ENCODE measurements around the gene GPR39. TPM values are rescaled to one million over a fixed set of nuclear protein-coding genes. Genes with fewer than 3 reads are reported as not detected.

GPR39 gene
- total RNA-seq, 1 experiment from 2014 or later = 0.50 TPM

- no peak overlapping the region for H2BK20ac ChIP-seq (ENCODE audit: low read depth, low read length, poor library complexity, severe bottlenecking)
- H2AK5ac ChIP-seq (ENCODE audit: insufficient read length, low read length) = no peak overlapping the region
- H2BK12ac ChIP-seq (ENCODE audit: insufficient read length, low read depth, low read length) = no peak overlapping the region
- no peak overlapping the region for H3T11ph ChIP-seq (ENCODE audit: low read length)
- no peak overlapping the region for H2BK5ac ChIP-seq (ENCODE audit: insufficient read length, low read length)
- no peak overlapping the region for H4K91ac ChIP-seq (ENCODE audit: insufficient read length, low read depth, low read length)
- no peak overlapping the region for H3K4me2 ChIP-seq (ENCODE audit: insufficient read depth, insufficient read length, low read length)
- TF ChIP-seq, protein P1, sequence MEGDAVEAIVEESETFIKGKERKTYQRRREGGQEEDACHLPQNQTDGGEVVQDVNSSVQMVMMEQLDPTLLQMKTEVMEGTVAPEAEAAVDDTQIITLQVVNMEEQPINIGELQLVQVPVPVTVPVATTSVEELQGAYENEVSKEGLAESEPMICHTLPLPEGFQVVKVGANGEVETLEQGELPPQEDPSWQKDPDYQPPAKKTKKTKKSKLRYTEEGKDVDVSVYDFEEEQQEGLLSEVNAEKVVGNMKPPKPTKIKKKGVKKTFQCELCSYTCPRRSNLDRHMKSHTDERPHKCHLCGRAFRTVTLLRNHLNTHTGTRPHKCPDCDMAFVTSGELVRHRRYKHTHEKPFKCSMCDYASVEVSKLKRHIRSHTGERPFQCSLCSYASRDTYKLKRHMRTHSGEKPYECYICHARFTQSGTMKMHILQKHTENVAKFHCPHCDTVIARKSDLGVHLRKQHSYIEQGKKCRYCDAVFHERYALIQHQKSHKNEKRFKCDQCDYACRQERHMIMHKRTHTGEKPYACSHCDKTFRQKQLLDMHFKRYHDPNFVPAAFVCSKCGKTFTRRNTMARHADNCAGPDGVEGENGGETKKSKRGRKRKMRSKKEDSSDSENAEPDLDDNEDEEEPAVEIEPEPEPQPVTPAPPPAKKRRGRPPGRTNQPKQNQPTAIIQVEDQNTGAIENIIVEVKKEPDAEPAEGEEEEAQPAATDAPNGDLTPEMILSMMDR (conservative IDR thresholded peaks at IDR 0.05) = no peak
- H3K9me3 ChIP-seq (ENCODE audit: control insufficient read depth, low read depth, low read length) = no peaks in the 10 kb centered on the region
- H4K20me1 ChIP-seq (ENCODE audit: control insufficient read depth, insufficient read depth, insufficient read length) = no peaks in the 10 kb centered on the region
- WGBS (ENCODE audit: extremely low coverage, insufficient read length, low lambda C conversion rate) = no CpG with 5 or more reads among the region's 7 CpGs
- no peaks in the 10 kb centered on the region for H3K9me3 Mint-ChIP-seq
- no peaks in the 10 kb centered on the region for H3K79me1 ChIP-seq (ENCODE audit: insufficient read depth, low read depth, low read length, poor library complexity, severe bottlenecking)
- DNase-seq = no peak
- H3K27me3 Mint-ChIP-seq (ENCODE audit: low read depth) = no peaks in the 10 kb centered on the region
- no peak overlapping the region for H3K14ac ChIP-seq (ENCODE audit: insufficient read depth, low read length)
- no peak overlapping the region for H2AFZ ChIP-seq (ENCODE audit: low read length)
- H4K8ac ChIP-seq (replicated peaks; ENCODE audit: insufficient read length, low read depth, low read length) = no peak overlapping the region
- no peak overlapping the region for H4K5ac ChIP-seq (ENCODE audit: insufficient read length, low read depth, low read length)
- no peaks in the 10 kb centered on the region for H3K27me3 ChIP-seq (ENCODE audit: insufficient read depth, low read length)
- no peak overlapping the region for H2BK120ac ChIP-seq (ENCODE audit: low read depth, low read length, poor library complexity, severe bottlenecking)
- H2BK15ac ChIP-seq (ENCODE audit: low read depth, low read length) = no peak overlapping the region
- H3K4me1 ChIP-seq (ENCODE audit: insufficient read depth, low read length) = no peaks in the 10 kb centered on the region
- H3K23me2 ChIP-seq (ENCODE audit: insufficient read length, low read depth, low read length, poor library complexity, severe bottlenecking) = no peaks in the 10 kb centered on the region
- no peak overlapping the region for H3K27ac Mint-ChIP-seq
- H3K23ac ChIP-seq (ENCODE audit: insufficient read length, low read depth, low read length) = no peak overlapping the region
- no peak overlapping the region for H3K56ac ChIP-seq (ENCODE audit: insufficient read length, low read depth, low read length)
- H3K79me2 ChIP-seq (ENCODE audit: insufficient read depth, low read length) = no peaks in the 10 kb centered on the region
- no peaks in the 10 kb centered on the region; a peak in 1 of 7 replicates for H3K36me3 Mint-ChIP-seq (ENCODE audit: insufficient read depth in 1 of 3, low read depth in 3 of 3)
- no peak overlapping the region for H3K9ac ChIP-seq (ENCODE audit: extremely low read depth, insufficient read length, low read length)
- no peak overlapping the region for H3K4ac ChIP-seq (ENCODE audit: low read depth, low read length)
- H3K4me3 Mint-ChIP-seq = no peak overlapping the region
- H3K4me1 Mint-ChIP-seq = peaks cover 28 to 32% of the 10 kb centered on the region in 2 experiments
- H3K18ac ChIP-seq (ENCODE audit: insufficient read length, low read depth, low read length) = no peak overlapping the region
- no peak overlapping the region for H3K27ac ChIP-seq (ENCODE audit: insufficient read length, low read depth, low read length)
Observed at GRCh38 chr2:132654968-132655367, 238.4 kb downstream of the GPR39 start.

Measured in H9 (cell line).